GM12891 (cell line): ENCODE measurements around the gene DNASE1L1.
A peak's percentile ranks its signal among the peaks of the same experiment; 100 is the strongest.

Experiments used
- DNase-seq: peaks from one replicate; pipeline ENCODE4 v3.0.0; 2011; ENCODE audit warnings: low spot score; ENCODE audit not compliant: insufficient read length
- FAIRE-seq: peaks from 2 replicates; lab custom pipeline; 2011; peaks lifted over from hg19 to GRCh38; lab: Jason Lieb, UNC
- PAX5 ChIP-seq: IDR thresholded peaks from 2 replicates; pipeline ENCODE4 v1.6.1; 2011; ENCODE audit warnings: low read length, moderate library complexity, mild to moderate bottlenecking; ENCODE audit not compliant: insufficient read depth, severe bottlenecking
- POLR2A ChIP-seq: IDR thresholded peaks from 2 replicates; pipeline ENCODE4 v1.6.1; 2011; ENCODE audit warnings: low read depth, low read length, control low read depth
- POLR2AphosphoS5 ChIP-seq: IDR thresholded peaks from 2 replicates; pipeline ENCODE4 v1.6.1; 2011; ENCODE audit warnings: low read depth, low read length, control low read depth
- POU2F2 ChIP-seq: IDR thresholded peaks from 2 replicates; pipeline ENCODE4 v1.6.1; 2011; ENCODE audit warnings: low read depth, mild to moderate bottlenecking, control low read depth, low read length, moderate library complexity
- SPI1 ChIP-seq: IDR thresholded peaks from 2 replicates; pipeline ENCODE4 v1.6.1; 2011; ENCODE audit warnings: low read depth, low read length, control low read depth
- TAF1 ChIP-seq: IDR thresholded peaks from 2 replicates; pipeline ENCODE4 v1.6.1; 2011; ENCODE audit warnings: low read depth, low read length, control low read depth

DNASE1L1 gene

GRCh38 chrX:154370300-154371016 is 38.6 kb downstream of the DNASE1L1 start:
- FAIRE-seq (no peak), DNase-seq (no peak)
- TF ChIP-seq SPI1, result no peak
- TF ChIP-seq PAX5, result no peak
- TF ChIP-seq POU2F2, result no peak
- TF ChIP-seq POLR2AphosphoS5, result no peak
- TF ChIP-seq TAF1, result no peak
- no peak for TF ChIP-seq POLR2A

GRCh38 chrX:154369449-154370299 is 39.4 kb downstream of the DNASE1L1 start:
- peak; percentile 76 for FAIRE-seq

GRCh38 chrX:154368630-154369448 is 40.2 kb downstream of the DNASE1L1 start:
- peak; percentile 90 for FAIRE-seq
- TF ChIP-seq POLR2A (no peak), POU2F2 (no peak), SPI1 (peak; percentile 43), TAF1 (no peak), PAX5 (no peak), POLR2AphosphoS5 (no peak)
- peak; percentile 51 for DNase-seq

More at GRCh38 chrX:154369449-154370299, 39.4 kb downstream of the DNASE1L1 start:
- no peak for DNase-seq
- TF ChIP-seq POLR2AphosphoS5 (no peak), TAF1 (no peak), SPI1 (no peak), PAX5 (no peak), POU2F2 (no peak), POLR2A (no peak)

GRCh38 chrX:154367474-154368308 is 41.4 kb downstream of the DNASE1L1 start:
- FAIRE-seq (no peak), DNase-seq (no peak)
- TF ChIP-seq POLR2A, result no peak
- no peak for TF ChIP-seq SPI1
- TF ChIP-seq PAX5, result no peak
- no peak for TF ChIP-seq POU2F2
- TF ChIP-seq POLR2AphosphoS5, result no peak
- no peak for TF ChIP-seq TAF1

- FAIRE-seq, result no peak
Observed at GRCh38 chrX:154366666-154367055, 42.4 kb downstream of the DNASE1L1 start.

GRCh38 chrX:154365997-154366665 is 42.9 kb downstream of the DNASE1L1 start:
- DNase-seq (no peak), FAIRE-seq (no peak)
- TF ChIP-seq TAF1 (no peak), POLR2AphosphoS5 (no peak), POLR2A (no peak), POU2F2 (no peak), PAX5 (no peak), SPI1 (no peak)

More at GRCh38 chrX:154366666-154367055, 42.4 kb downstream of the DNASE1L1 start:
- no peak for DNase-seq
- no peak for TF ChIP-seq POLR2AphosphoS5
- no peak for TF ChIP-seq PAX5
- TF ChIP-seq TAF1, result no peak
- no peak for TF ChIP-seq SPI1
- no peak for TF ChIP-seq POLR2A
- TF ChIP-seq POU2F2, result no peak

- FAIRE-seq (no peak), DNase-seq (no peak)
- TF ChIP-seq PAX5, result no peak
- no peak for TF ChIP-seq POLR2AphosphoS5
- TF ChIP-seq POLR2A, result no peak
- TF ChIP-seq TAF1, result no peak
- no peak for TF ChIP-seq POU2F2
- no peak for TF ChIP-seq SPI1
Observed at GRCh38 chrX:154365052-154365600, 43.9 kb downstream of the DNASE1L1 start.

GRCh38 chrX:154363706-154364439 is 45.2 kb downstream of the DNASE1L1 start:
- DNase-seq (no peak), FAIRE-seq (no peak)
- TF ChIP-seq POLR2A (no peak), POLR2AphosphoS5 (no peak), TAF1 (no peak), POU2F2 (no peak), PAX5 (no peak), SPI1 (no peak)
